Right lobe of liver (tissue), 4 donors: ENCODE data around the gene NDUFS8.

Source experiments
- POLR2A ChIP-seq: fragments of 450-650 bp; IDR thresholded peaks from one replicate; pipeline ENCODE4 v1.6.1; 2017; ENCODE audit warnings: antibody characterized with exemption, mild to moderate bottlenecking
- TF ChIP-seq, protein P1 (sequence below), 4 donors: fragments of 200-600 bp in 3 of 4; fragments of 450-650 bp in 1 of 4; IDR thresholded peaks; one replicate each; pipeline versions ENCODE4 v1.5.1 to v1.8.0; 2016 to 2022; ENCODE audit warnings: antibody characterized with exemption in 4 of 4, mild to moderate bottlenecking in 2 of 4
- donor health status: DM: no; HTN: no; CAD: no.
- donor health status: DM: no; HTN: no; CAD: no.
- donor health status: DM: no; HTN: yes; CAD: no.

DNA sequence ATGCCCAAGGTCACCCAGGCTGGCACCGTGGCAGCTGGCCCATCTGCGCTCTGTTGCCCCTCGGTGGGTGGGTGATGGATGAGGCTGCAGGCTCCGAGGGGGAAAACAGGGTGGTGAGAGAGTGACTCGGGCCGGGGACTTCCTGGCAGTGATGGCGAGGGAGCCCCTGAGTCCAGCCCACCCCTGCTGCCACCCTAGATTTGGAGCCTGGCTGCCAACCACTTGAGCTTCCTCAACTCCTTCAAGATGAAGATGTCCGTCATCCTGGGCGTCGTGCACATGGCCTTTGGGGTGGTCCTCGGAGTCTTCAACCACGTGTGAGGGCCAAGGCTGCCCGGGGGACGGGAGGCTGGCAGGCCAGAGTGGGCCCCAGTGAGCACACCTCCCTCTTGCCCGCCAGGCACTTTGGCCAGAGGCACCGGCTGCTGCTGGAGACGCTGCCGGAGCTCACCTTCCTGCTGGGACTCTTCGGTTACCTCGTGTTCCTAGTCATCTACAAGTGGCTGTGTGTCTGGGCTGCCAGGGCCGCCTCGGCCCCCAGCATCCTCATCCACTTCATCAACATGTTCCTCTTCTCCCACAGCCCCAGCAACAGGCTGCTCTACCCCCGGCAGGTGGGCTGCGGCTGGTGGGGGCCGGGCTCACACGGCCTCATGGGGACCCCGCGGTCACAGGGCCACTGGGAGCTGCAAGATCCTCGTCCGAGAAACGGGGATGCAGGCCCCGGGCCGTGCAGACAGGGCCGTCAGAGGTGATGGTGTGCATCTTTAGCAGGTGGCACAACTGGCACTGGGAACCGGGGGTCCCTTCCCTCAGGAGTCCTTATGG is 18.4 kb downstream of the NDUFS8 start:
- TF ChIP-seq, protein P1, sequence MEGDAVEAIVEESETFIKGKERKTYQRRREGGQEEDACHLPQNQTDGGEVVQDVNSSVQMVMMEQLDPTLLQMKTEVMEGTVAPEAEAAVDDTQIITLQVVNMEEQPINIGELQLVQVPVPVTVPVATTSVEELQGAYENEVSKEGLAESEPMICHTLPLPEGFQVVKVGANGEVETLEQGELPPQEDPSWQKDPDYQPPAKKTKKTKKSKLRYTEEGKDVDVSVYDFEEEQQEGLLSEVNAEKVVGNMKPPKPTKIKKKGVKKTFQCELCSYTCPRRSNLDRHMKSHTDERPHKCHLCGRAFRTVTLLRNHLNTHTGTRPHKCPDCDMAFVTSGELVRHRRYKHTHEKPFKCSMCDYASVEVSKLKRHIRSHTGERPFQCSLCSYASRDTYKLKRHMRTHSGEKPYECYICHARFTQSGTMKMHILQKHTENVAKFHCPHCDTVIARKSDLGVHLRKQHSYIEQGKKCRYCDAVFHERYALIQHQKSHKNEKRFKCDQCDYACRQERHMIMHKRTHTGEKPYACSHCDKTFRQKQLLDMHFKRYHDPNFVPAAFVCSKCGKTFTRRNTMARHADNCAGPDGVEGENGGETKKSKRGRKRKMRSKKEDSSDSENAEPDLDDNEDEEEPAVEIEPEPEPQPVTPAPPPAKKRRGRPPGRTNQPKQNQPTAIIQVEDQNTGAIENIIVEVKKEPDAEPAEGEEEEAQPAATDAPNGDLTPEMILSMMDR (IDR thresholded peaks at IDR 0.05), result no peak
- no peak for TF ChIP-seq POLR2A
